Testis (tissue), 3 donors: ENCODE measurements around the gene RAB27A. TPM values are rescaled to one million over a fixed set of nuclear protein-coding genes. Genes with fewer than 3 reads are reported as not detected.
"Not testable (repeated sequence)": the region's sequence is repeated elsewhere in the genome, so short reads cannot be mapped to it uniquely, and the experiment has no call there.

Source experiments
- DNase-seq: peaks from one replicate; pipeline ENCODE4 v3.0.0-alpha.2; 2019
- H3K27ac ChIP-seq, 2 donors: fragments of 200-600 bp; sonication (generic); one replicate each; pipeline ENCODE4 v1.5.1; 2019
- H3K27me3 ChIP-seq: fragments of 200-600 bp; sonication (generic); one replicate; pipeline ENCODE4 v1.5.1; 2019
- H3K36me3 ChIP-seq: fragments of 200-600 bp; sonication (generic); one replicate; pipeline ENCODE4 v1.5.1; 2017; ENCODE audit warnings: low read depth; ENCODE audit errors: missing control alignments
- H3K4me1 ChIP-seq: fragments of 200-600 bp; sonication (generic); one replicate; pipeline ENCODE4 v1.5.1; 2019
- H3K4me3 ChIP-seq, 2 donors: fragments of 200-600 bp; sonication (generic); one replicate each; pipeline ENCODE4 v1.5.1; 2017 to 2019
- H3K9me3 ChIP-seq: fragments of 200-600 bp; sonication (generic); one replicate; pipeline ENCODE4 v1.5.1; 2017
- CTCF ChIP-seq, 3 experiments: fragments of 450-650 bp in 2 of 3; fragments of 200-600 bp in 1 of 3; sonication (generic) in 1 of 3; IDR thresholded peaks; one replicate each; pipeline ENCODE4 v1.5.1; 2016 to 2019; ENCODE audit warnings: antibody characterized with exemption in 3 of 3, mild to moderate bottlenecking in 2 of 3, moderate library complexity in 1 of 3
- POLR2A ChIP-seq: fragments of 450-650 bp; IDR thresholded peaks from one replicate; pipeline ENCODE4 v1.6.1; 2017; ENCODE audit warnings: antibody characterized with exemption, mild to moderate bottlenecking, moderate library complexity
- WGBS, 2 donors: methylation state at CpG; one replicate each; pipeline ENCODE4 v1.1.5; 2018; 5-methylcytosine and 5-hydroxymethylcytosine counted together
- intact Hi-C: fragments of 100-400 bp; cut with DNase I; formaldehyde crosslinking; loops from one replicate; pipeline ENCODE4 v1.15.1; 2023; ENCODE audit warnings: low total_unique reads
- polyA plus RNA-seq: library from polyadenylated mRNA; stranded (reverse); fragments of 350-450 nt; fragmentation: Illumina TruSeq; extraction: RNeasy Lipid Tissue Mini Kit (QIAGEN cat#74804); gene quantifications from one replicate; pipeline ENCODE4 v1.2.3, GENCODE V29; 2014; ENCODE audit warnings: low read depth, low replicate concordance; ENCODE audit not compliant: insufficient read depth
- total RNA-seq, 2 donors: library from RNA; depleted of rRNA; stranded (reverse); fragments of >200 nt; gene quantifications; one replicate each; pipeline ENCODE4 v1.2.3, GENCODE V29; 2016

RAB27A gene
- total and polyA plus RNA-seq, 3 donors from 2014 or later: 13.1 to 19.2 (median 13.7) TPM

DNA sequence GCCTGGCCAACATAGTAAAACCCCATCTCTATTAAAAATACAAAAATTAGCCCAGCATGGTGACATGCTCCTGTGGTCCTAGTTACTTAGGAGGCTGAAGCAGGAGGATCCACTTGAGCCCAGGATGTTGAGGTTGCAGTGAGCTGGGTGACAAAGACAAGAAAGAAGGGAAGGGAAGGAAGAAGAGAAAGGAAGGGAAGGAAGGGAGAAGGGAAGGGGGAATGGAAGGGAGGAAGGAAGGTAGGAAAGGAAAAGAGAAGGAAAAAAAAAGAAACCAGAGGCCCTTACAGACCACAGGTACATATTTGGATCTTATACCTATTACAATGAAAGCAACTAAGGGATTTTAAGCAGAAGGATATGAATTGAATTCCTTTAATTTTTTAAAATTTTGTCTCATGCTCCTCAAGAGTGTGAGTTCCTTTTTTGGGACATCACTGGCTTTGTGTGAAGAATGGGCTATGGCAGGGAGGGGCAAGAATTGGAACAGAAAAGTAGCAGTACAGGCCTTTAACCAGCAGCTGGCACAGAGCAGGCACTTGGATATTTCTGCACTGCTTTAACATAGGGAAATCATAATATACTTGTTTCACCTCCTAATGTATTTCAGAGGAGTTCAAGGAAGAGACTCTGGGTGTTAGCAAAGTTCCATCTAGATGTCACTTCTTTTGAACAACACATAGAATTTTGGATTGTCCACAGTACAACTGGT is 7.9 kb downstream of the RAB27A start:
- no peak for DNase-seq
- Histone ChIP-seq H3K36me3 (no peaks in the 10 kb centered on the region), H3K9me3 (no peaks in the 10 kb centered on the region), H3K4me3 (no peak overlapping the region), H3K27me3 (no peaks in the 10 kb centered on the region), H3K4me1 (peaks cover 4% of the 10 kb centered on the region), H3K27ac (peak overlapping the region in 1 of 2 donors; percentile 50)
- intact Hi-C loops: no loop called here
- TF ChIP-seq POLR2A (no peak), CTCF (IDR thresholded peaks at IDR 0.05) (no peak)

- H3K27ac ChIP-seq, intact Hi-C loops, DNase-seq, H3K4me1 ChIP-seq, H3K27me3 ChIP-seq, H3K36me3 ChIP-seq, H3K4me3 ChIP-seq, H3K9me3 ChIP-seq: not testable (repeated sequence)
- WGBS, 2 donors: 81% methylated on average over 2 of the region's 2 CpGs
These were observed 9.0 kb downstream of the RAB27A start for GRCh38 chr15:55280589-55280988.

- DNase-seq: no peak
- intact Hi-C loops: no loop called here
- peaks cover 4% of the 10 kb centered on the region for H3K4me1 ChIP-seq
- WGBS, 2 donors: 64 to 74% methylated on average over 4 of the region's 4 CpGs
- H3K27me3 ChIP-seq: no peaks in the 10 kb centered on the region
- no peak overlapping the region for H3K4me3 ChIP-seq
- no peaks in the 10 kb centered on the region for H3K36me3 ChIP-seq
- TF ChIP-seq POLR2A: no peak
- no peaks in the 10 kb centered on the region for H3K9me3 ChIP-seq
- H3K27ac ChIP-seq: no peak overlapping the region
These were observed 9.8 kb downstream of the RAB27A start for GRCh38 chr15:55279746-55280351.

GRCh38 chr15:55279100-55279745 is 10.4 kb downstream of the RAB27A start:
- Histone ChIP-seq H3K36me3 (no peaks in the 10 kb centered on the region), H3K27me3 (no peaks in the 10 kb centered on the region), H3K4me3 (no peak overlapping the region), H3K9me3 (no peaks in the 10 kb centered on the region), H3K27ac (no peak overlapping the region), H3K4me1 (peaks cover 4% of the 10 kb centered on the region)
- no peak for TF ChIP-seq CTCF (IDR thresholded peaks at IDR 0.05)
- no peak for TF ChIP-seq POLR2A
- intact Hi-C loops: no loop called here
- 98 to 100% methylated on average over 2 of the region's 2 CpGs for WGBS, 2 donors
- no peak for DNase-seq

GRCh38 chr15:55277715-55278114 is 11.9 kb downstream of the RAB27A start:
- Histone ChIP-seq H3K27ac (no peak overlapping the region), H3K27me3 (no peaks in the 10 kb centered on the region), H3K9me3 (no peaks in the 10 kb centered on the region), H3K36me3 (no peaks in the 10 kb centered on the region), H3K4me1 (peaks cover under 1% of the 10 kb centered on the region), H3K4me3 (no peak overlapping the region)
- WGBS, 2 donors: 80 to 84% methylated on average over 2 of the region's 2 CpGs
- intact Hi-C loops: no loop called here
- DNase-seq: no peak
- TF ChIP-seq CTCF (IDR thresholded peaks at IDR 0.05) (no peak), POLR2A (no peak)
